Measurements from ENCODE around the gene SH3PXD2B.

DNA sequence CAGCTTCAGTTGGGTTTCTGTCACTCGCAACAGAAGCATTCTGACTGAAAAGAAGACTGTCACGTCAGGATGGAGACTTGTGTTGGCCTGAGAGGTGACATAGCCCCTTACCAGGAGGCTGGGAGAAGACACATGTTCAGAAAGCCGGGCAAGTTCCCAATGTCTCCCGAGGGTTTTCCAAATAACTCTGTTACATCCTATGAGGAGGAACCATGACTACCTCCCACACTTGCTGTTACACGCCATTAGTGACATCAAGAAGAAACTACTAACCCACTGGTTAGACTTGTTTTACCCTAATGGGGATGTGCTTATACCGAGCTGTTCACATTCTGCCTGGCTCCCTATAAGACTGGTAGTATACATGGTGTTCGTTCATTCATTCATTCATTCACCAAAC lies 33.3 kb downstream of the SH3PXD2B start:
- TF ChIP-seq TAF1 (IDR thresholded peaks at IDR 0.05; ENCODE audit: borderline replicate concordance, low read depth, low read length) (no peak), POLR2AphosphoS5 (IDR thresholded peaks at IDR 0.05; ENCODE audit: low read depth, low read length) (no peak)

All from GM12892 (cell line).